ENCODE data around the gene MEGF11.
"Not testable (repeated sequence)": the region's sequence is repeated elsewhere in the genome, so short reads cannot be mapped to it uniquely, and the experiment has no call there.

The MEGF11 gene

GRCh38 chr15:66007663-66008262 is 245.8 kb downstream of the MEGF11 start:
- no peak overlapping the region for H3K4me3 ChIP-seq (ENCODE audit: control insufficient read depth, low read depth, low read length)
- no peak for DNase-seq (ENCODE audit: low read depth)
- TF ChIP-seq, protein P1, sequence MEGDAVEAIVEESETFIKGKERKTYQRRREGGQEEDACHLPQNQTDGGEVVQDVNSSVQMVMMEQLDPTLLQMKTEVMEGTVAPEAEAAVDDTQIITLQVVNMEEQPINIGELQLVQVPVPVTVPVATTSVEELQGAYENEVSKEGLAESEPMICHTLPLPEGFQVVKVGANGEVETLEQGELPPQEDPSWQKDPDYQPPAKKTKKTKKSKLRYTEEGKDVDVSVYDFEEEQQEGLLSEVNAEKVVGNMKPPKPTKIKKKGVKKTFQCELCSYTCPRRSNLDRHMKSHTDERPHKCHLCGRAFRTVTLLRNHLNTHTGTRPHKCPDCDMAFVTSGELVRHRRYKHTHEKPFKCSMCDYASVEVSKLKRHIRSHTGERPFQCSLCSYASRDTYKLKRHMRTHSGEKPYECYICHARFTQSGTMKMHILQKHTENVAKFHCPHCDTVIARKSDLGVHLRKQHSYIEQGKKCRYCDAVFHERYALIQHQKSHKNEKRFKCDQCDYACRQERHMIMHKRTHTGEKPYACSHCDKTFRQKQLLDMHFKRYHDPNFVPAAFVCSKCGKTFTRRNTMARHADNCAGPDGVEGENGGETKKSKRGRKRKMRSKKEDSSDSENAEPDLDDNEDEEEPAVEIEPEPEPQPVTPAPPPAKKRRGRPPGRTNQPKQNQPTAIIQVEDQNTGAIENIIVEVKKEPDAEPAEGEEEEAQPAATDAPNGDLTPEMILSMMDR (conservative IDR thresholded peaks at IDR 0.05; ENCODE audit: control insufficient read depth, insufficient read depth, low read depth, low read length), result peak; percentile 10

GRCh38 chr15:66006986-66007385 is 246.6 kb downstream of the MEGF11 start:
- DNase-seq (ENCODE audit: low read depth), result peak; percentile 91
- TF ChIP-seq, protein P1 (conservative IDR thresholded peaks at IDR 0.05; ENCODE audit: control insufficient read depth, insufficient read depth, low read depth, low read length), result no peak
- H3K4me3 ChIP-seq (ENCODE audit: control insufficient read depth, low read depth, low read length), result no peak overlapping the region

DNA sequence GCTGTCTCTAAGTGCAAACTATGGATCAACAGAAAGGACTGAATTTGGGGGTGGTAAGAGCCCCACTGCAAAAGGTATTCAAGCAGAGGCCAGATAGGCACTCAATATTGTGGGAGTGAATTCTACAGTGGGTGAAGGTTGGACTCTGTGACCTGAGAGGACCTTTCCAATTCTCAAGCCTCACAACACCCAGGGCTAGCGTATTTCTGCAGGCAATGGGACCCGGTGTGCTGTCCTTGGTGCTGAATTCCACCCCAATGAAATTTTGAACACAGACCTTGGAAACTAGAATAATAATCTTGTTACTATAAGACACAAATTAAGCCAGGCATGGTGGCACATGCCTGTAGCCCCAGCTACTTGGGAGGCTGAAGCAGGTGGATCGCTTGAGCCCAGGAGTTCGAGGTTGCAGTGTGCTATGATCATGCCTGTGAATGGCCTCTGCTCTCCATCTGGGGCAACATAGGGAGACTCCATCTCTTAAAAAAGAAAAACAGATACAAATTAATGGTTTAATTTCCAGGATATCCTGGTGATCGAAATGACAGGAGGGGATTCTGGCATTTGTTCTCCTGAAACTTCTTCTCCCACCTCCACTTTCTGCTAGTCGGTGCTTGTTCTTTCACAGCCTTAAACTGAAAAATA is 248.8 kb downstream of the MEGF11 start:
- no peak overlapping the region for H3K4me3 ChIP-seq (ENCODE audit: control insufficient read depth, low read depth, low read length)
- DNase-seq (ENCODE audit: low read depth), result peak; percentile 34
- TF ChIP-seq, protein P1 (conservative IDR thresholded peaks at IDR 0.05; ENCODE audit: control insufficient read depth, insufficient read depth, low read depth, low read length), result no peak

GRCh38 chr15:66003129-66003528 is 250.4 kb downstream of the MEGF11 start:
- not testable (repeated sequence) for DNase-seq (ENCODE audit: low read depth); H3K4me3 ChIP-seq (ENCODE audit: control insufficient read depth, low read depth, low read length)

GRCh38 chr15:66001717-66002426 is 251.7 kb downstream of the MEGF11 start:
- H3K4me3 ChIP-seq (ENCODE audit: control insufficient read depth, low read depth, low read length), result no peak overlapping the region
- TF ChIP-seq, protein P1 (conservative IDR thresholded peaks at IDR 0.05; ENCODE audit: control insufficient read depth, insufficient read depth, low read depth, low read length), result no peak
- no peak for DNase-seq (ENCODE audit: low read depth)

DNA sequence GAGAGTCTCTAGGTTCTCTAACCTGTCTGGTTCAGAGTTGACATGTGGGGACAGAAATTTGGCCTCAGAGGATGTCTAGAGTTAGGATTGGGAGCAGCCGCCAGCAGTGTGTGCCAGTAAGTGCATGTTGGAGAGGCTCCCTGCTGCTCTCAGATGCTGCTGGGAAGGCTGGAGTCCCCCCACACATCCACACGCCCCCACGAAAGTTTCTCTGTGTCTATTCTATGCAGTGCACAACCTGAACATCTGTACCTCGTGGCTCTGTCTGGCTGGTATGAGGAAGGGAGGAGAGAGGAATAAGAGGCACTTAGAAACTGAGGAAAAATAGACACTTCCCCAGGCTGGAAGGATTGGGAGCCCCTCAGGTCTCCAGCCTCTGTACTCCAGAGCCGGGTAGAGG is 252.5 kb downstream of the MEGF11 start:
- no peak for DNase-seq (ENCODE audit: low read depth)
- TF ChIP-seq, protein P1 (conservative IDR thresholded peaks at IDR 0.05; ENCODE audit: control insufficient read depth, insufficient read depth, low read depth, low read length), result no peak
- H3K4me3 ChIP-seq (ENCODE audit: control insufficient read depth, low read depth, low read length), result no peak overlapping the region

DNA sequence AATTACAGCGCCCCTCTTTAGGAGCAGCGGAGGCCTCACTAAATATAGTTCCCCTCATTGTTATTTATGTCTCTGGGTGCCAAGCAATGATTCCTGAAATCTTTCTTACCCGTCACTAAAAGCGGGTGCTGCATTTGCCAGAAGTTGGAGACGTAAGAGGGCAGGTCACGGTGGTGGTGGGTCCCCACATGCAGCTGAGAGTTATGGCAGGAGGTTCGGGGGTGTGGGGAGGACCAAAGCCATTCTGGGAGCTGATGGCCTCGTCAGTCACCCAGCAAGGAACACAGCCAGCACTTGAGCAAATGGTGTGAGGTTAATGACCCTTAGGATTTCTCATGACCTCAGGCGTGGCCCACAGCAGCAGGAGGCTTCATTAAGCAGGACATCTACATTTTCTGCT is 255.1 kb downstream of the MEGF11 start:
- TF ChIP-seq, protein P1 (conservative IDR thresholded peaks at IDR 0.05; ENCODE audit: control insufficient read depth, insufficient read depth, low read depth, low read length), result no peak
- no peak for DNase-seq (ENCODE audit: low read depth)
- no peak overlapping the region for H3K4me3 ChIP-seq (ENCODE audit: control insufficient read depth, low read depth, low read length)

Measured in fibroblast of mammary gland (primary cell).